SK-N-SH (cell line): ENCODE measurements around the gene DBP. TPM values are rescaled to one million over a fixed set of nuclear protein-coding genes. Genes with fewer than 3 reads are reported as not detected.

ENCODE experiments used
- CTCF ChIA-PET: fragments of 300-600, 350-600 bp; formaldehyde crosslinking; extraction: SDS; loops from one replicate; lab custom pipeline; 2021; lab: Yijun Ruan, JAX
- POLR2A ChIA-PET: fragments of 350-600 bp; sonication (Branson Sonifier 250); formaldehyde crosslinking; extraction: SDS; loops from one replicate; lab custom pipeline; 2020; ENCODE audit warnings: antibody characterized with exemption, inconsistent platforms; lab: Yijun Ruan, JAX
- DNase-seq: peaks from one replicate; pipeline ENCODE4 v3.0.0; 2012
- H2AFZ ChIP-seq: fragments of 200-600 bp; sonication (generic); 2 replicates; pipeline ENCODE4 v1.8.1; 2016; ENCODE audit warnings: antibody characterized with exemption, mild to moderate bottlenecking, low read depth
- H3F3A ChIP-seq: fragments of 200-600 bp; sonication (generic); replicated peaks from 2 replicates; pipeline ENCODE3; 2016; ENCODE audit warnings: antibody characterized with exemption, mild to moderate bottlenecking; ENCODE audit not compliant: insufficient read depth
- H3K27ac ChIP-seq, 2 experiments: fragments of 200-500 bp in 1 of 2; fragments of 200-600 bp in 1 of 2; sonication (Bioruptor generic) in 1 of 2; sonication (generic), shearing (Covaris generic) in 1 of 2; 2 replicates each; pipeline versions ENCODE4 v1.5.1 to v1.6.1; 2014 to 2016; ENCODE audit warnings: low read depth in 2 of 2, inconsistent platforms in 1 of 2, low read length in 1 of 2, mild to moderate bottlenecking in 1 of 2, mixed read lengths in 1 of 2
- H3K27me3 ChIP-seq: fragments of 200-600 bp; sonication (generic), shearing (Covaris generic); 2 replicates; pipeline ENCODE4 v1.6.1; 2016; ENCODE audit warnings: mixed run types; ENCODE audit not compliant: insufficient read depth
- H3K36me3 ChIP-seq, 2 experiments: fragments of 200-500 bp in 1 of 2; fragments of 200-600 bp in 1 of 2; sonication (Bioruptor generic) in 1 of 2; sonication (generic) in 1 of 2; replicated peaks in 1 of 2; 2 replicates each; pipeline versions ENCODE3 to v1.5.1; 2014 to 2016; ENCODE audit warnings: low read length in 1 of 2, mild to moderate bottlenecking in 1 of 2; ENCODE audit not compliant: insufficient read depth in 2 of 2, control insufficient read depth in 1 of 2
- H3K4me1 ChIP-seq, 2 experiments: fragments of 200-500 bp in 1 of 2; fragments of 200-600 bp in 1 of 2; sonication (Bioruptor generic) in 1 of 2; sonication (generic), shearing (Covaris generic) in 1 of 2; 2 replicates each; pipeline versions ENCODE4 v1.5.1 to v1.6.1; 2014 to 2016; ENCODE audit warnings: low read depth in 1 of 2, low read length in 1 of 2, mixed run types in 1 of 2; ENCODE audit not compliant: insufficient read depth in 2 of 2, control insufficient read depth in 1 of 2
- H3K4me2 ChIP-seq: fragments of 200-600 bp; sonication (generic), shearing (Covaris generic); 2 replicates; pipeline ENCODE4 v1.6.1; 2017; ENCODE audit warnings: mixed run types
- H3K4me3 ChIP-seq, 2 experiments: fragments of 200-500 bp in 1 of 2; fragments of 200-600 bp in 1 of 2; sonication (Bioruptor generic) in 1 of 2; sonication (generic), shearing (Covaris generic) in 1 of 2; 2 replicates each; pipeline versions ENCODE4 v1.5.1 to v1.8.1; 2014 to 2016; ENCODE audit warnings: low read depth in 2 of 2, inconsistent platforms in 1 of 2, low read length in 1 of 2, mild to moderate bottlenecking in 1 of 2, mixed read lengths in 1 of 2, moderate library complexity in 1 of 2
- H3K79me2 ChIP-seq: fragments of 200-600 bp; sonication (generic); 2 replicates; pipeline ENCODE4 v1.8.1; 2017; ENCODE audit warnings: mild to moderate bottlenecking; ENCODE audit not compliant: insufficient read depth
- H3K9ac ChIP-seq: fragments of 200-600 bp; sonication (generic); 2 replicates; pipeline ENCODE4 v1.6.1; 2017; ENCODE audit warnings: mixed run types
- H3K9me2 ChIP-seq: fragments of 200-600 bp; sonication (generic); 2 replicates; pipeline ENCODE4 v1.6.1; 2017; ENCODE audit warnings: mixed run types
- H3K9me3 ChIP-seq: fragments of 200-600 bp; sonication (generic); 2 replicates; pipeline ENCODE4 v1.6.1; 2017; ENCODE audit warnings: mixed run types, mild to moderate bottlenecking, moderate library complexity
- H4K20me1 ChIP-seq: fragments of 200-600 bp; sonication (generic); 2 replicates; pipeline ENCODE4 v1.6.1; 2017; ENCODE audit warnings: mild to moderate bottlenecking, mixed run types; ENCODE audit not compliant: insufficient read depth
- CTCF ChIP-seq: fragments of 200-600 bp; sonication (generic); IDR thresholded peaks from 2 replicates; pipeline ENCODE4 v1.6.1; 2017; ENCODE audit warnings: antibody characterized with exemption, mild to moderate bottlenecking, moderate library complexity
- EP300 ChIP-seq, 2 experiments: IDR thresholded peaks; 2 replicates each; pipeline versions ENCODE4 v1.4.0 to v1.6.1; 2012; ENCODE audit warnings: borderline replicate concordance in 1 of 2, low read depth in 1 of 2, low read length in 1 of 2
- EZH2phosphoT487 ChIP-seq: fragments of 200-600 bp; sonication (generic); IDR thresholded peaks from 2 replicates; pipeline ENCODE4 v1.6.1; 2017; ENCODE audit warnings: low read depth, mixed run types, mild to moderate bottlenecking, antibody characterized with exemption, moderate library complexity, borderline replicate concordance
- FOXM1 ChIP-seq: IDR thresholded peaks from 2 replicates; pipeline ENCODE4 v1.4.0; 2012; ENCODE audit warnings: low read depth, mild to moderate bottlenecking
- GABPA ChIP-seq: IDR thresholded peaks from 2 replicates; pipeline ENCODE4 v1.4.0; 2012; ENCODE audit warnings: low read depth, mild to moderate bottlenecking
- IRF3 ChIP-seq: fragments of 150-350 bp; IDR thresholded peaks from 2 replicates; pipeline ENCODE4 v1.6.1; 2016; ENCODE audit warnings: mild to moderate bottlenecking, low read depth, low read length
- JUND ChIP-seq: IDR thresholded peaks from 2 replicates; pipeline ENCODE4 v1.4.0; 2012
- MEF2A ChIP-seq: IDR thresholded peaks from 2 replicates; pipeline ENCODE4 v1.4.0; 2012; ENCODE audit warnings: low read depth, borderline replicate concordance
- POLR2AphosphoS5 ChIP-seq: IDR thresholded peaks from 2 replicates; pipeline ENCODE4 v1.6.1; 2012; ENCODE audit warnings: low read depth, low read length
- RCOR1 ChIP-seq: fragments of 150-350 bp; IDR thresholded peaks from 2 replicates; pipeline ENCODE4 v1.6.1; 2017; ENCODE audit warnings: antibody characterized with exemption, low read length
- REST ChIP-seq: IDR thresholded peaks from 2 replicates; pipeline ENCODE4 v1.6.1; 2012; ENCODE audit warnings: mild to moderate bottlenecking, low read depth, low read length, moderate library complexity
- RFX5 ChIP-seq: IDR thresholded peaks from 2 replicates; pipeline ENCODE4 v1.6.1; 2012; ENCODE audit warnings: mild to moderate bottlenecking, improper control_type of control experiment, low read length
- SIN3A ChIP-seq: IDR thresholded peaks from 2 replicates; pipeline ENCODE4 v1.6.1; 2012; ENCODE audit warnings: low read depth, mild to moderate bottlenecking, low read length, moderate library complexity, borderline replicate concordance
- TAF1 ChIP-seq: IDR thresholded peaks from 2 replicates; pipeline ENCODE4 v1.6.1; 2012; ENCODE audit warnings: low read depth, mild to moderate bottlenecking, low read length, moderate library complexity, borderline replicate concordance
- TCF12 ChIP-seq: IDR thresholded peaks from 2 replicates; pipeline ENCODE4 v1.4.0; 2012
- USF1 ChIP-seq: IDR thresholded peaks from 2 replicates; pipeline ENCODE4 v1.4.0; 2012; ENCODE audit warnings: low read depth, borderline replicate concordance
- ZBTB33 ChIP-seq: IDR thresholded peaks from 2 replicates; pipeline ENCODE4 v1.4.0; 2012; ENCODE audit warnings: low read depth, borderline replicate concordance
- WGBS: methylation state at CpG from one replicate; pipeline ENCODE4 v1.1.6; 2017; ENCODE audit warnings: low lambda C conversion rate; 5-methylcytosine and 5-hydroxymethylcytosine counted together
- polyA plus RNA-seq, 3 experiments: library from polyadenylated mRNA; depleted of rRNA; stranded (reverse); fragments of >200 nt; gene quantifications; 2 replicates each; pipeline ENCODE4 v1.2.3, GENCODE V29; 2012

Gene DBP
- polyA plus RNA-seq, 1 of the 3 experiments (the other 2 are of a cell fraction): 12.6 TPM

- TF ChIP-seq ZBTB33: no peak
- no peak for TF ChIP-seq GABPA
- no peak for TF ChIP-seq EP300 (IDR thresholded peaks at IDR 0.05; ENCODE audit: borderline replicate concordance in 1 of 2, low read depth in 1 of 2, low read length in 1 of 2)
- TF ChIP-seq POLR2AphosphoS5: no peak
- TF ChIP-seq REST: no peak
- no peak for TF ChIP-seq SIN3A
- TF ChIP-seq IRF3: no peak
- no peak for TF ChIP-seq JUND
- no peak for TF ChIP-seq TAF1
Measured at GRCh38 chr19:48625891-48626327, 11.3 kb downstream of the DBP start (continued).

GRCh38 chr19:48624791-48625723 is 12.1 kb downstream of the DBP start:
- CTCF ChIA-PET: interaction anchor here (2.2 kb wide), 1 partner anchor 36 kb away, joined by 7 read pairs; no protein-coding TSS in a partner anchor
- peak overlapping the region; percentile 74 for H3K9ac ChIP-seq
- peak overlapping the region; percentile 35 to 69; a peak in 3 of 4 replicates for H3K27ac ChIP-seq
- peaks cover 19% of the 10 kb centered on the region for H3F3A ChIP-seq
- H3K27me3 ChIP-seq: no peaks in the 10 kb centered on the region
- H4K20me1 ChIP-seq: no peaks in the 10 kb centered on the region
- peaks cover 10% of the 10 kb centered on the region for H3K79me2 ChIP-seq
- no peaks in the 10 kb centered on the region for H3K9me2 ChIP-seq
- H3K9me3 ChIP-seq: no peaks in the 10 kb centered on the region
- H3K4me1 ChIP-seq: peaks cover 4 to 22% of the 10 kb centered on the region in 2 experiments; a peak in 2 of 4 replicates
- 56% methylated on average over 24 of the region's 24 CpGs for WGBS
- H3K4me2 ChIP-seq: peak overlapping the region; percentile 98
- DNase-seq: no peak
- H3K36me3 ChIP-seq: peaks cover 9 to 10% of the 10 kb centered on the region in 2 experiments
- peak overlapping the region; percentile 64 to 68 for H3K4me3 ChIP-seq
- no peak overlapping the region for H2AFZ ChIP-seq
- POLR2A ChIA-PET: interaction anchor here (1.5 kb wide), 1 partner anchor 9 kb away, joined by 3 read pairs; no protein-coding TSS in a partner anchor
- TF ChIP-seq RCOR1 (no peak), RFX5 (no peak), EZH2phosphoT487 (no peak), TCF12 (no peak), CTCF (no peak), MEF2A (no peak), USF1 (no peak), ZBTB33 (no peak), FOXM1 (no peak), GABPA (no peak)
